Mesendoderm (in vitro differentiated cells): ENCODE data around the gene CUL9.
A peak's percentile ranks its signal among the peaks of the same experiment; 100 is the strongest.

Experiments
- DNase-seq: peaks from one replicate; pipeline ENCODE4 v3.0.0; 2013
- H2AK5ac ChIP-seq: 2 replicates; pipeline ENCODE4 v1.6.1; 2013; ENCODE audit warnings: low read length, inconsistent platforms
- H2BK120ac ChIP-seq: 2 replicates; pipeline ENCODE4 v1.6.1; 2013; ENCODE audit warnings: low read depth, mild to moderate bottlenecking, low read length, moderate library complexity, mixed read lengths
- H2BK15ac ChIP-seq: replicated peaks from 2 replicates; pipeline ENCODE4 v1.6.1; 2013; ENCODE audit warnings: low read depth, mild to moderate bottlenecking, moderate library complexity
- H2BK5ac ChIP-seq: 2 replicates; pipeline ENCODE4 v1.6.1; 2013; ENCODE audit warnings: low read length, inconsistent platforms
- H3K18ac ChIP-seq: 2 replicates; pipeline ENCODE4 v1.6.1; 2013; ENCODE audit warnings: mild to moderate bottlenecking, low read length, mixed read lengths
- H3K23ac ChIP-seq: one replicate; pipeline ENCODE4 v1.6.1; 2013; ENCODE audit warnings: low read length
- H3K27ac ChIP-seq: 2 replicates; pipeline ENCODE4 v1.5.1; 2013; ENCODE audit warnings: low read depth, mild to moderate bottlenecking, inconsistent platforms, low read length, moderate library complexity
- H3K27me3 ChIP-seq: 2 replicates; pipeline ENCODE4 v1.6.1; 2013; ENCODE audit warnings: low read length, control low read depth, mild to moderate bottlenecking, inconsistent platforms; ENCODE audit not compliant: insufficient read depth, poor library complexity
- H3K36me3 ChIP-seq: 2 replicates; pipeline ENCODE4 v1.6.1; 2013; ENCODE audit warnings: low read length, inconsistent platforms; ENCODE audit not compliant: control insufficient read depth, insufficient read depth
- H3K4ac ChIP-seq: one replicate; pipeline ENCODE4 v1.6.1; 2013; ENCODE audit warnings: low read depth, mild to moderate bottlenecking, low read length, moderate library complexity
- H3K4me1 ChIP-seq: 2 replicates; pipeline ENCODE4 v1.6.1; 2013; ENCODE audit warnings: low read depth, low read length, inconsistent platforms; ENCODE audit not compliant: control insufficient read depth
- H3K4me2 ChIP-seq: 2 replicates; pipeline ENCODE4 v1.6.1; 2013; ENCODE audit warnings: low read length
- H3K4me3 ChIP-seq: 2 replicates; pipeline ENCODE4 v1.5.1; 2013; ENCODE audit warnings: mild to moderate bottlenecking, low read length
- H3K56ac ChIP-seq: one replicate; pipeline ENCODE4 v1.6.1; 2013; ENCODE audit warnings: low read length
- H3K79me1 ChIP-seq: 2 replicates; pipeline ENCODE4 v1.6.1; 2013; ENCODE audit warnings: low read length, inconsistent platforms
- H3K79me2 ChIP-seq: 2 replicates; pipeline ENCODE4 v1.6.1; 2013; ENCODE audit warnings: mild to moderate bottlenecking, low read length; ENCODE audit not compliant: control insufficient read depth, insufficient read depth
- H3K9ac ChIP-seq: 2 replicates; pipeline ENCODE4 v1.6.1; 2013; ENCODE audit warnings: low read length, inconsistent platforms
- H4K5ac ChIP-seq: one replicate; pipeline ENCODE4 v1.6.1; 2013; ENCODE audit warnings: low read length
- H4K8ac ChIP-seq: one replicate; pipeline ENCODE4 v1.6.1; 2013; ENCODE audit warnings: low read depth, mild to moderate bottlenecking, control low read depth, low read length, moderate library complexity
- WGBS: extraction: QIAGEN DNeasy Blood & Tissue Kit; methylation state at CpG from one replicate; pipeline ENCODE4 v1.1.7; 2013; ENCODE audit warnings: low lambda C conversion rate, missing lambda C conversion rate; ENCODE audit not compliant: insufficient coverage; ENCODE audit errors: extremely low coverage; 5-methylcytosine and 5-hydroxymethylcytosine counted together

CUL9 gene

GRCh38 chr6:43221046-43221972, 39.3 kb downstream of the CUL9 start:
- Histone ChIP-seq H4K5ac (no peak overlapping the region), H2BK5ac (no peak overlapping the region), H3K56ac (no peak overlapping the region), H3K27ac (no peak overlapping the region), H3K23ac (peak overlapping the region; percentile 24), H3K4me1 (no peaks in the 10 kb centered on the region), H3K4me3 (no peak overlapping the region), H3K4ac (no peak overlapping the region), H4K8ac (no peak overlapping the region), H3K79me2 (no peaks in the 10 kb centered on the region), H3K9ac (no peak overlapping the region), H3K79me1 (no peaks in the 10 kb centered on the region), H3K18ac (no peak overlapping the region), H3K36me3 (no peaks in the 10 kb centered on the region), H3K27me3 (no peaks in the 10 kb centered on the region), H3K4me2 (no peak overlapping the region), H2BK120ac (no peak overlapping the region), H2BK15ac (no peak overlapping the region), H2AK5ac (no peak overlapping the region)
- no CpG with 5 or more reads among the region's 20 CpGs for WGBS
- no peak for DNase-seq

GRCh38 chr6:43222418-43223059, 40.5 kb downstream of the CUL9 start:
- Histone ChIP-seq H4K5ac (no peak overlapping the region), H2BK120ac (no peak overlapping the region), H3K4me2 (no peak overlapping the region), H3K18ac (no peak overlapping the region), H3K9ac (no peak overlapping the region), H3K56ac (no peak overlapping the region), H3K23ac (no peak overlapping the region), H3K79me2 (no peaks in the 10 kb centered on the region), H4K8ac (no peak overlapping the region), H2AK5ac (no peak overlapping the region), H3K27ac (no peak overlapping the region), H2BK5ac (no peak overlapping the region), H3K4me3 (no peak overlapping the region), H2BK15ac (no peak overlapping the region), H3K36me3 (no peaks in the 10 kb centered on the region), H3K27me3 (no peaks in the 10 kb centered on the region), H3K4me1 (no peaks in the 10 kb centered on the region), H3K79me1 (no peaks in the 10 kb centered on the region), H3K4ac (no peak overlapping the region)
- DNase-seq = no peak
- no CpG with 5 or more reads among the region's 15 CpGs for WGBS

GRCh38 chr6:43223175-43223574, 41.2 kb downstream of the CUL9 start:
- Histone ChIP-seq H3K23ac (no peak overlapping the region), H2AK5ac (no peak overlapping the region), H3K36me3 (no peaks in the 10 kb centered on the region), H3K27ac (no peak overlapping the region), H4K5ac (no peak overlapping the region), H3K79me2 (no peaks in the 10 kb centered on the region), H3K4me2 (no peak overlapping the region), H2BK120ac (no peak overlapping the region), H3K9ac (no peak overlapping the region), H3K79me1 (no peaks in the 10 kb centered on the region), H3K18ac (no peak overlapping the region), H4K8ac (no peak overlapping the region), H3K56ac (no peak overlapping the region), H3K4me1 (no peaks in the 10 kb centered on the region), H3K27me3 (no peaks in the 10 kb centered on the region), H2BK5ac (no peak overlapping the region), H3K4me3 (no peak overlapping the region), H2BK15ac (no peak overlapping the region), H3K4ac (no peak overlapping the region)
- no CpG with 5 or more reads among the region's 14 CpGs for WGBS
- no peak for DNase-seq

- H2AK5ac ChIP-seq = no peak overlapping the region
- DNase-seq = no peak
- peaks cover 2% of the 10 kb centered on the region for H3K27me3 ChIP-seq
- H4K5ac ChIP-seq = no peak overlapping the region
- no peak overlapping the region for H3K4me3 ChIP-seq
- no peak overlapping the region for H3K18ac ChIP-seq
- no peak overlapping the region for H4K8ac ChIP-seq
- H3K4ac ChIP-seq = no peak overlapping the region
- no peaks in the 10 kb centered on the region for H3K79me1 ChIP-seq
- no peak overlapping the region for H3K27ac ChIP-seq
- no peaks in the 10 kb centered on the region for H3K79me2 ChIP-seq
- WGBS = no CpG with 5 or more reads among the region's 11 CpGs
- no peak overlapping the region for H2BK15ac ChIP-seq
- H2BK120ac ChIP-seq = no peak overlapping the region
- H3K4me1 ChIP-seq = no peaks in the 10 kb centered on the region
- no peak overlapping the region for H2BK5ac ChIP-seq
- no peak overlapping the region for H3K56ac ChIP-seq
- H3K9ac ChIP-seq = no peak overlapping the region
- H3K36me3 ChIP-seq = no peaks in the 10 kb centered on the region
- H3K4me2 ChIP-seq = no peak overlapping the region
- H3K23ac ChIP-seq = no peak overlapping the region
These were observed 44.3 kb downstream of the CUL9 start for GRCh38 chr6:43226192-43226851.

- H3K4me2 ChIP-seq = peak within 1 kb of the TSS; percentile 37
- H3K4ac ChIP-seq = peak within 1 kb of the TSS; percentile 92
- H2BK120ac ChIP-seq = no peak within 1 kb of the TSS
- no peaks in the 10 kb centered on the region for H3K36me3 ChIP-seq
- peak within 1 kb of the TSS; percentile 95 for H3K18ac ChIP-seq
- no peak within 1 kb of the TSS for H4K5ac ChIP-seq
- no CpG with 5 or more reads among the region's 82 CpGs for WGBS
- no peak within 1 kb of the TSS for H4K8ac ChIP-seq
- no peak within 1 kb of the TSS for H2AK5ac ChIP-seq
- peak; percentile 81 for DNase-seq
- H3K56ac ChIP-seq = peak within 1 kb of the TSS; percentile 92
- no peak within 1 kb of the TSS for H3K23ac ChIP-seq
- no peaks in the 10 kb centered on the region for H3K79me2 ChIP-seq
- peak within 1 kb of the TSS; percentile 79 for H3K9ac ChIP-seq
- peak within 1 kb of the TSS; percentile 40 for H3K4me3 ChIP-seq
- H2BK5ac ChIP-seq = no peak within 1 kb of the TSS
- no peak within 1 kb of the TSS for H3K27ac ChIP-seq
- no peak within 1 kb of the TSS for H2BK15ac ChIP-seq
- peaks cover 2% of the 10 kb centered on the region for H3K27me3 ChIP-seq
- no peaks in the 10 kb centered on the region for H3K79me1 ChIP-seq
- no peaks in the 10 kb centered on the region for H3K4me1 ChIP-seq
These were observed 47.2 kb downstream of the CUL9 start, which contains the start of gene DNPH1 for GRCh38 chr6:43228951-43229802. TSS of gene DNPH1 (minus strand) at chr6:43229481. CDS start at chr6:43229456, 25 bp downstream.
